ENCODE measurements around the gene SELENOI.
A peak's percentile ranks its signal among the peaks of the same experiment; 100 is the strongest.
"Not testable (repeated sequence)": the region's sequence is repeated elsewhere in the genome, so short reads cannot be mapped to it uniquely, and the experiment has no call there.

SELENOI gene
- total RNA-seq: 40.3 to 57.1 (median 44.7) reads per million in 4 donors

DNA sequence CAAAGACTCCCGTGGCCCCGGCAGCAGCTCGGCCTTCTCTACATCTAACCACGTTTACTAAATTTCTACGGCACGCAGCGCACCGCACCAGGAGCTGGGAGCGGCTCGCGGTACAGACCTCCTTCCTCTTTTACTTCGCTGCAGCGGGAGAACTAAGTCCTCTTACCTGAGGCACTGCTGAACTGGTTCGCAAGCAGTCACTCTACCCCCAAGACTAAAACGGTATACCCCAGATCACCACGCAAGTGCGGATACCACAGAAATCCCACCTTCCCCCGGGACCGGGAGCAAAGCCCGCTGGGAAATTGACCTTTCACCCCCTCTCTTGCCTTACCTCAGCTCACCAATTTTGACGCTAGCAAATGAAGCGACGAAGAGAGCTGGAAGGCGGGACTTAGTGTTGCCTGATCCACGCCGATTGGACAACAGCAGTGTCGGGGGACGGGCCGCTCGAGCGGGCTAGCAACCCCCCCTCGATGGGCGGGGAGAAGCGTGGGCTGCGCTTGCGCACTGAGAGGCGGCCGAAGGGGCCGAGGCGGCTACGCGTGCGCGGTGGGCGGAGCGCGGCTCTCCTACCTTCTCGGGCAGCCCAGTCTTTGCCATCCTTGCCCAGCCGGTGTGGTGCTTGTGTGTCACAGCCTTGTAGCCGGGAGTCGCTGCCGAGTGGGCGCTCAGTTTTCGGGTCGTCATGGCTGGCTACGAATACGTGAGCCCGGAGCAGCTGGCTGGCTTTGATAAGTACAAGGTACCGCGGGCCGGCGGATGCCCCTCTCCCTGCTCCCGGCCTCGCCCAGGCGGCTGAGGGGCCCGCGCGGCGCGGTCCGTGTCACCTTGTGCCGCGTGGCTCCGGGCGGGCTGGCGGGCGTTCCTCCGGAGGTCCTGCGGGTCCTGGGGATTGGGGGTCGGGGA lies at the start of gene SELENOI:
Gene SELENOI, plus strand, starts transcription at position 599 of the 909 bp plus-strand sequence. Its CDS starts 90 bp downstream, at position 689.
- DNase-seq: peak; percentile 98 to 99 (median 99)

- no peak for DNase-seq
Observed at GRCh38 chr2:26297061-26297460, 48.9 kb upstream of the SELENOI start.

DNA sequence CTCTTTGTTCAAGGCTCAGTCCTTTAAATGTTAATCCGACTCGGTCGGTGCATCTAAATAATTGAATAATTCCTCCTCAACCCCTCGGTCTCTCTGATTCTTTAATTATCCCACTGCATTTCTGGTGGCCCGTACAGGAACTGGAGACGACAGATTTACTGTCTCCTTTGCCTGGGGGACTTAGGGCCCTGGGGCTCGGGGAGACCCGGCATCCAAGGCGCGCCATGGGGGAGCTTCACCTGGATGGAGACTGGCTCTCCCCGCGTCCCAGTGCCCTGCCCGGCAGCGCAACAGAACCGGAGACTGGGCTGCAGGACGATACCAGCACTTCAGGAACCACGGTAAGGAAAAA lies 47.7 kb upstream of the SELENOI start:
- DNase-seq: no peak

GRCh38 chr2:26298638-26299393 lies 47.1 kb upstream of the SELENOI start:
- peak in 1 of 5 donors; percentile 21 for DNase-seq

- peak in 1 of 5 donors; percentile 17 for DNase-seq
Observed at GRCh38 chr2:26299471-26300101, 46.4 kb upstream of the SELENOI start.

- DNase-seq: no peak
Observed at GRCh38 chr2:26300234-26300925, 45.6 kb upstream of the SELENOI start.

DNA sequence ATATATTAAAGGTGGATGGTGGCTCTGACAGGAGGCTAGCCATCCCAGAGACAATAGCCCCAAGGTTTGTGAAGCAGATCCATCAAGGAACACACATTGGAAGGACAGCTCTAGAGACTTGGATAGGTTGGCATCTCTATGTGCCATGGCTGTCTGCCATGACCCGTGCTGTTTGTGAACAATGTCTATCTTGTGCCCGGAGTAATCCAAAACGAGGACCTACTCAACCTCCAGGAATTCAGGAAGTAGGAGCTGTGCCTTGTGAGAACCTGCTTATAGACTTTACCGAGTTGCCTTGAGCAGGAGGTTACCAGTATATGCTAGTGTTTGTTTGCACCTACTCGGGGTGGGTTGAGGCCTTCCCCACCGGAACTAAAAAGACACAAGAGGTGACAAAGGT lies 43.1 kb upstream of the SELENOI start:
- no peak for DNase-seq

DNA sequence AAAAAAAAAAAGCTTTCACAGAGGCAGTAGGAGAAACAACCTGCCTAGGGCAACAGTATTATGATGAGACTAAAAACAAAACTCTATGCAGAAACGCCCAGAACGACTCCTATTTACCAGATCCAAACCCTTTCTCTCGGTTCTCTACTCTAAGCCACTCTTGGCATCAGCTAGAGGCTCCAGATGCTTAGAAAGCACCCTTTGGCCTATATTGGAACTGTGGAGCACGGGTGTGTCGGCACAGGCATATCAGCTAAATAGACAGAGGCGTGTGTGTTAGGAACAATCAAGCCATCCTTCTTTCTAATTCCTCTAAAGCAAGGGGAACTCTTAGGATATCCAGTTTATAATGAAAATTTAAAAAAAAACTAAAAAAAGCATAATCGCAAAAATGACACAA lies 40.8 kb upstream of the SELENOI start:
- DNase-seq: not testable (repeated sequence)

- no peak for DNase-seq
Observed at GRCh38 chr2:26305540-26305939, 40.4 kb upstream of the SELENOI start.

- no peak for DNase-seq
Observed at GRCh38 chr2:26309921-26310320, 36.0 kb upstream of the SELENOI start.

- DNase-seq: no peak
Observed at GRCh38 chr2:26312471-26312870, 33.5 kb upstream of the SELENOI start.

GRCh38 chr2:26313446-26313845 lies 32.5 kb upstream of the SELENOI start:
- no peak for DNase-seq

DNA sequence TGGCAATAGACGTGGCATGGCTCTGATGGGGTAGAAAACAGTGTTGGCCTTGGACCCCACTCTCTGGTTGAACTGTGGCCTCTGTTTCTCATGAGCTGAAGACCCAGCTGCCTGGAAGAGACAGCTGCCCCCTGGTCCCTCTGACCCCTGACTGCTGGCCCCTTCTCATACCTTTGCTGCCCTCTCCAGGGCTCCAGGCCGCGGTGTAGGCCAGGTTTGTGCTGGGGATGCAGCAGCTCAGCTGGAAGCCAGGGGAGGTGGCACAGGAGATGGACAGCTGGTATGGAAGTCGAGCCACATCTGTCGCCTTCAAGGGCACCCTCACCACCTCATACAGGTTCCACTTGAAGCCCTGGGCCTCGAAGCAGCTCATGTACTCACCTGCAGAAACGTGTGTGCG lies 31.7 kb upstream of the SELENOI start:
- no peak for DNase-seq

GRCh38 chr2:26316041-26316440 lies 29.9 kb upstream of the SELENOI start:
- DNase-seq: no peak

DNA sequence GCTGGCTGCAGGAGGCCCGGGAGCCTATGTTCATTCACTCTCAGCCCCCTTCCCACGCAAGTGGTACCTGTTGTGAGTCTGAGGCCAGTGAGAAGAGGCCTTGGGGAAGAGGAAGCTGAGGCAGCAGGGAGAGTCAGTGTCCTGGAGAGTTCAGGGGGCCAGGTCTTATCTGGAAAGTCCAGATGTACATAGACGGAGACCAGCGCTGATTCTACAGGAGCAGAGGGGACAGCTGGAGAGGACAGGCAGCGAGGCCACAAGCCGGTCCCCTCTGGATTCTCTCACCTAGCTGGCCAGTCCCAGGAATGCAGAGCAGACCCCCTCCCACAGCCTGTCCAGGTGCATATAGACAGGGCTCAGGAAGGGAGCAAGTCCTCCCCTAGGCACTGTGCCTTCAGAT lies 29.1 kb upstream of the SELENOI start:
- no peak for DNase-seq

- no peak for DNase-seq
Observed at GRCh38 chr2:26317377-26318105, 28.4 kb upstream of the SELENOI start.

DNA sequence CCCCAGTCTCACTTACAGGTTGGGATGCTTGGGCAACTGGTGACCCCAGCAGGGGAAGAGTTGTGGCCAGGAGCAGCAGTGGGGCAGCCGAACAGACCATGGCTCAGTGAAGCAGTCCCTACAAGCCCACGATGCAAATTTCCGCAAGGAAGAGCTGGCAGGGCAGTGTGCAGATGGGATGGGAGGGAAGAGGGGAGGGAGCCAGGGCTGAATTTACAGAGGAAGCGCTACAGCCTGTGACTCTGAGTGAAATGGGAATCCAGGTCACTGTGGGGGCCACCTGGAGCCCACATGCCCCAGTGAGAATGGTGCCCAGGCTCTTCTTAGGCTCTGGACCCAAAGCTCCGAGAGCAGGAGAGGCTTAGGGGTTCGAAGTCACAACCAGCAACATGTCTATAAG lies 27.0 kb upstream of the SELENOI start:
- no peak for DNase-seq

GRCh38 chr2:26324479-26324878 lies 21.5 kb upstream of the SELENOI start:
- not testable (repeated sequence) for DNase-seq

- DNase-seq: no peak
Observed at GRCh38 chr2:26324903-26325302, 21.0 kb upstream of the SELENOI start.

DNA sequence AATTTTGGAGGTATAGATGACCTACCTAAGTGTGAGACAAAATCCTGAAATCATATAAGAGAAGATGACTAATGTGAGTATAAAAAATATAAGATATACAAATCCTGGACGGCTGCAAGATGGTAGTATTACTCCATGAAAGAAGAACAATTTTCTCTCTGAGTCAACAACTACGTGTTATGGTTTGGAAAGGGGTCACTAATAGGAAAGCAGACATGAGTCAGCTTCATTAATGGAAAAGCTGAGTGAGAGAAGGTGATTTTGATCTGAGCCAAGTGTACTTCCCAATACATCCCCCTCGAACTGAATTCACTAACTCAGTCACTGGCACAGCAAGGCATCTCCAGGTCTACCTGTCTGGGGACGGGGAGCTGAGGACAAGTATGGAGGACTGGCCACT lies 20.1 kb upstream of the SELENOI start:
- DNase-seq: no peak

- no peak for DNase-seq
Observed at GRCh38 chr2:26326514-26326913, 19.4 kb upstream of the SELENOI start.
